Activated B cell treated with CpG ODN at 0.5 μM for 24 hours (primary cell): Measurements from ENCODE around the gene RXRB. TPM values are rescaled to one million over a fixed set of nuclear protein-coding genes. Genes with fewer than 3 reads are reported as not detected.
A peak's percentile ranks its signal among the peaks of the same experiment; 100 is the strongest.

Experiments
- ATAC-seq: fragments of 200-7000 bp; cut with Tn5 transposase; one replicate; pipeline ENCODE4 v1.10.0; 2021; ENCODE audit warnings: low read depth, mild to moderate bottlenecking, moderate library complexity
- CTCF ChIA-PET: fragments of 350-600 bp; sonication (Branson Sonifier 250); formaldehyde crosslinking; loops from one replicate; lab custom pipeline; 2021; ENCODE audit warnings: antibody characterized with exemption; lab: Charles Lee
- POLR2A ChIA-PET: fragments of 350-600 bp; sonication (Branson Sonifier 250); formaldehyde crosslinking; loops from one replicate; lab custom pipeline; 2021; ENCODE audit warnings: antibody characterized with exemption; lab: Charles Lee
- DNase-seq: peaks from one replicate; pipeline ENCODE4 v3.0.0; 2022
- H3K27ac Mint-ChIP-seq: one replicate; pipeline ENCODE4 v1.8.0; 2020; ENCODE audit warnings: mixed read lengths
- H3K27me3 Mint-ChIP-seq: one replicate; pipeline ENCODE4 v1.8.0; 2021; ENCODE audit warnings: mixed read lengths
- H3K36me3 Mint-ChIP-seq: one replicate; pipeline ENCODE4 v1.8.0; 2021; ENCODE audit warnings: low read depth, mixed read lengths
- H3K4me1 Mint-ChIP-seq: one replicate; pipeline ENCODE4 v1.8.0; 2021; ENCODE audit warnings: mixed read lengths
- H3K4me3 Mint-ChIP-seq: one replicate; pipeline ENCODE4 v1.8.0; 2020; ENCODE audit warnings: mild to moderate bottlenecking, mixed read lengths
- H3K9me3 Mint-ChIP-seq: one replicate; pipeline ENCODE4 v1.8.0; 2020; ENCODE audit warnings: mixed read lengths
- CTCF ChIP-seq: fragments of 200-600 bp; IDR thresholded peaks from one replicate; pipeline ENCODE4 v1.8.0; 2022; ENCODE audit warnings: antibody characterized with exemption, mild to moderate bottlenecking
- intact Hi-C: fragments of 100-400 bp; cut with micrococcal nuclease; formaldehyde crosslinking; loops from one replicate; pipeline ENCODE4 v1.15.1; 2024
- total RNA-seq: library from RNA; stranded (reverse); gene quantifications from 2 replicates; pipeline ENCODE4 v1.2.3, GENCODE V29; 2022

Gene RXRB
- total RNA-seq, 1 donor from 2014 or later, result 74.3 TPM

- intact Hi-C loops, result no loop called here
- DNase-seq, result no peak
- peak overlapping the region; percentile 67 for H3K4me3 Mint-ChIP-seq
- peaks cover 26% of the 10 kb centered on the region for H3K4me1 Mint-ChIP-seq
- TF ChIP-seq CTCF, result no peak
- POLR2A ChIA-PET, result no interaction called here
- no peak for ATAC-seq
- no peaks in the 10 kb centered on the region for H3K9me3 Mint-ChIP-seq
- H3K27me3 Mint-ChIP-seq, result peaks cover 29% of the 10 kb centered on the region
- no peak overlapping the region for H3K27ac Mint-ChIP-seq
- peaks cover 26% of the 10 kb centered on the region for H3K36me3 Mint-ChIP-seq
- CTCF ChIA-PET, result no interaction called here
These were observed 12.3 kb upstream of the RXRB start for GRCh38 chr6:33212857-33213165.

- H3K36me3 Mint-ChIP-seq, result peaks cover 26% of the 10 kb centered on the region
- peaks cover 26% of the 10 kb centered on the region for H3K27me3 Mint-ChIP-seq
- CTCF ChIA-PET, result no interaction called here
- no peak for TF ChIP-seq CTCF
- no peak for ATAC-seq
- POLR2A ChIA-PET, result interaction anchor here (0.7 kb wide), 1 partner anchor 50 kb away, joined by 3 read pairs; no protein-coding TSS in a partner anchor
- H3K9me3 Mint-ChIP-seq, result no peaks in the 10 kb centered on the region
- H3K27ac Mint-ChIP-seq, result no peak overlapping the region
- intact Hi-C loops, result no loop called here
- no peak for DNase-seq
- H3K4me1 Mint-ChIP-seq, result peaks cover 30% of the 10 kb centered on the region
- H3K4me3 Mint-ChIP-seq, result no peak overlapping the region
These were observed 11.4 kb upstream of the RXRB start for GRCh38 chr6:33211666-33212422.

GRCh38 chr6:33211136-33211535 is 10.7 kb upstream of the RXRB start:
- H3K27me3 Mint-ChIP-seq, result peaks cover 26% of the 10 kb centered on the region
- ATAC-seq, result no peak
- peaks cover 32% of the 10 kb centered on the region for H3K4me1 Mint-ChIP-seq
- CTCF ChIA-PET, result no interaction called here
- POLR2A ChIA-PET, result interaction anchor here (0.6 to 0.7 kb wide), 2 partner anchors 50 to 311 kb away, joined by 3 to 6 read pairs; no protein-coding TSS in a partner anchor
- no peak overlapping the region for H3K4me3 Mint-ChIP-seq
- no peak for DNase-seq
- no peak overlapping the region for H3K27ac Mint-ChIP-seq
- no peak for TF ChIP-seq CTCF
- H3K36me3 Mint-ChIP-seq, result peaks cover 26% of the 10 kb centered on the region
- intact Hi-C loops, result no loop called here
- no peaks in the 10 kb centered on the region for H3K9me3 Mint-ChIP-seq

DNA sequence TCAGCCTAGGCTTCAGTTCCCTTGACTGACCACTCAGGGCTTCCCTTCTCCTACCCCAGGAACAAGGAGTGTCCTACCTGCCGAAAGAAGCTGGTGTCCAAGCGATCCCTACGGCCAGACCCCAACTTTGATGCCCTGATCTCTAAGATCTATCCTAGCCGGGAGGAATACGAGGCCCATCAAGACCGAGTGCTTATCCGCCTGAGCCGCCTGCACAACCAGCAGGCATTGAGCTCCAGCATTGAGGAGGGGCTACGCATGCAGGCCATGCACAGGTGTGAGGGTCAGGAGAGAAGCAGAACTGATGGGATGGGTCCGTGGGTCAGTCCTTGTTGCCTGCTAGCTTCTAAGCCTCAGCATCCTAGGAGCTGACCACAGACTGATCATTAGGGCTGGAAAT is 9.4 kb upstream of the RXRB start:
- Mint-ChIP-seq H3K36me3 (peaks cover 26% of the 10 kb centered on the region), H3K9me3 (no peaks in the 10 kb centered on the region), H3K4me1 (peaks cover 43% of the 10 kb centered on the region), H3K4me3 (peak overlapping the region; percentile 35), H3K27ac (no peak overlapping the region), H3K27me3 (peaks cover 22% of the 10 kb centered on the region)
- ChIA-PET CTCF (no interaction called here), POLR2A (interaction anchor here (2.2 to 2.7 kb wide), 3 partner anchors 39 to 238 kb away, joined by 19 to 38 read pairs (median 37); partner anchors contain the start of genes RPS18 and VPS52)
- ATAC-seq (no peak), DNase-seq (no peak)
- intact Hi-C loops, result loop anchor here (2.0 to 10.0 kb wide), 3 partner anchors 17 to 1235 kb away; partner anchors contain the start of genes COL11A2 and DXO
- no peak for TF ChIP-seq CTCF
